ENCODE results near the gene IZUMO4.

Gene IZUMO4

DNA sequence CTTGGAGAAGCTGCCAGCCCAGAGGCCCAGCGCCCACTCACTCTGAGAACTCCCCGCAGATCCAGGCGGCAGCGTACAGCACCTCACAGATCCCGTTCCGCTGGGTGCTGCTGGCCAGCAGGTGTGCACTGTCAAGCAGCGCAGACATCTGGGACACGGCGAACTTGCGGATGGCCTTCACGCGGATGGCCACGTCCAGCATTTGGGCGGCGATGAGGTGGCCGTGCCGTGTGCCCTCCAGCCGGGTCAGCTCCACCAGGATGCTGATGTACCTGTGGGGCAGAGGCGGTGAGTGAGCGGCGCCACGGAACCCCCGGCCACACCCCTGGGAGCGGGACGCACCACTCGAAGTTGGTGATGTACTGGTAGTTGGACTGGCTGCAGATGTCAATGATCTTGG is 24.1 kb downstream of the IZUMO4 start:
- no peak overlapping the region for H3K4me3 ChIP-seq (ENCODE audit: control insufficient read depth in 1 of 7, extremely low read depth in 1 of 7, insufficient read depth in 4 of 7, low read depth in 2 of 7, low read length in 6 of 7)
- ChIA-PET CTCF (interaction anchor here (1.4 kb wide), 1 partner anchor 25 kb away, joined by 3 read pairs; no protein-coding TSS in a partner anchor), POLR2A (no interaction called here)
- H3K9me3 ChIP-seq (ENCODE audit: control extremely low read depth in 1 of 5, control insufficient read depth in 4 of 5, insufficient read depth in 2 of 5, low read depth in 1 of 5, low read length in 4 of 5) = no peaks in the 10 kb centered on the region
- no peak for DNase-seq
- no peaks in the 10 kb centered on the region for H3K27me3 ChIP-seq (replicated peaks in 2 of 5; ENCODE audit: control insufficient read depth in 4 of 5, insufficient read depth in 5 of 5, low read length in 4 of 5)
- H3K4me1 ChIP-seq (ENCODE audit: control extremely low read depth in 1 of 4, control insufficient read depth in 4 of 4, insufficient read depth in 4 of 4, low read length in 3 of 4) = no peaks in the 10 kb centered on the region
- no peak overlapping the region for H3K27ac ChIP-seq (ENCODE audit: insufficient read depth in 1 of 2, low read depth in 1 of 2, low read length in 2 of 2, poor library complexity in 1 of 2, severe bottlenecking in 2 of 2)
- 98% methylated on average over 23 of the region's 26 CpGs for WGBS (ENCODE audit: insufficient coverage)
- peaks cover 14 to 91% (median 74%) of the 10 kb centered on the region in 4 experiments for H3K36me3 ChIP-seq (ENCODE audit: control insufficient read depth in 4 of 4, insufficient read depth in 4 of 4, low read length in 3 of 4)

DNA sequence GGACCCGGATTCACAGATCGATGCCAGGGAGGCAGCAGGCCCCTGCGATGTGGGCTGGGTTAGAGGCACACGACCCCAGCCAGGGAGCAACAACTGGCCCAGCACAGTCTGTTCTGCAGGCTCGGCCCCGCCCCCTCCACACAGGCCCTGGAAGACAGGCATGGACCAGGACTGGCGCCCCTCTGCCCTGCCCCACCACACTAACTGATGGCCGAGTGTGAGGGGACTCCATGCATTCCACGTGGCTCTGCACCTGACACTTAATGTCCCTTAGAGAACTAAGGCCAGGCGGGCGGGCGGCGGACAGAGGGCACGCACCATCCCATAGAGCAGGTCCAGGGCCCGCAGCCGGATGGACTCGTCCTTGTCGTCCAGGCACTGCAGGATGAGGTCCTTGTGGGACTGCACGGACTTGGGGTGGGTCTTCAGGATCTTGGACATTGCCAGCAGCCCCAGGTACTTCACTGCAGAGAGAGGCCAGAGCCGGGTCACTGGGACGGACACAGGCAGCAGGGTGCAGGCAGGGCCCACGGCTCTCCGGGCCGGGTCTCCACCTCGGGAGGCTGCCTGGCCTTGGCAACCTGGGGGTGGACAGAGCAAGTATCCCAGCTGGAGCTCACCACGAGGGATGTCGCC is 24.8 kb downstream of the IZUMO4 start:
- 96% methylated on average over 26 of the region's 27 CpGs for WGBS (ENCODE audit: insufficient coverage)
- Histone ChIP-seq H3K4me1 (ENCODE audit: control extremely low read depth in 1 of 4, control insufficient read depth in 4 of 4, insufficient read depth in 4 of 4, low read length in 3 of 4) (no peaks in the 10 kb centered on the region), H3K27ac (ENCODE audit: insufficient read depth in 1 of 2, low read depth in 1 of 2, low read length in 2 of 2, poor library complexity in 1 of 2, severe bottlenecking in 2 of 2) (no peak overlapping the region), H3K27me3 (replicated peaks in 2 of 5; ENCODE audit: control insufficient read depth in 4 of 5, insufficient read depth in 5 of 5, low read length in 4 of 5) (no peaks in the 10 kb centered on the region), H3K4me3 (ENCODE audit: control insufficient read depth in 1 of 7, extremely low read depth in 1 of 7, insufficient read depth in 4 of 7, low read depth in 2 of 7, low read length in 6 of 7) (no peak overlapping the region), H3K9me3 (ENCODE audit: control extremely low read depth in 1 of 5, control insufficient read depth in 4 of 5, insufficient read depth in 2 of 5, low read depth in 1 of 5, low read length in 4 of 5) (no peaks in the 10 kb centered on the region), H3K36me3 (ENCODE audit: control insufficient read depth in 4 of 4, insufficient read depth in 4 of 4, low read length in 3 of 4) (peaks cover 12 to 88% (median 69%) of the 10 kb centered on the region in 4 experiments)
- no peak for DNase-seq
- CTCF ChIA-PET = interaction anchor here (0.9 to 1.4 kb wide), 3 partner anchors 19 to 176 kb away, joined by 3 read pairs; no protein-coding TSS in a partner anchor
- POLR2A ChIA-PET = interaction anchor here (0.5 kb wide), 1 partner anchor 226 kb away, joined by 4 read pairs; no protein-coding TSS in a partner anchor

DNA sequence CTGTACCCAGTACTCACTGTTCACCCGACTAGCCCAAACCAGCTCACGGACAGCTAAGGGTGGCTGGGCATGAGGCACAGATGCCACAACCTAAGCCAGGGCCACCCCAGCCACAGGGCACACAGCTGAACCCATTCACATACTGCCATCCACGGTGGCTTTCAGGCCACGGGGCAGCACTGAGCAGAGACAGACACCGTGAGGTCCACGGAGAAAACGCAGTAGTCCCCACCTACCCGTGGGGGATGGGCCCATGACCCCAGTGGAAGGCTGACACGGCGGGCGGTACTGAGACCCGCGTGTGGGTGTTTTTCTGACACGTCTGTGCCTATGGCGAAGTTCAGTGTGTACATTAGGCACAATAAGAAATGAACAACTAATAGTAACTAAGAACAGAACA is 25.5 kb downstream of the IZUMO4 start:
- Histone ChIP-seq H3K9me3 (ENCODE audit: control extremely low read depth in 1 of 5, control insufficient read depth in 4 of 5, insufficient read depth in 2 of 5, low read depth in 1 of 5, low read length in 4 of 5) (no peaks in the 10 kb centered on the region), H3K27ac (ENCODE audit: insufficient read depth in 1 of 2, low read depth in 1 of 2, low read length in 2 of 2, poor library complexity in 1 of 2, severe bottlenecking in 2 of 2) (no peak overlapping the region), H3K4me1 (ENCODE audit: control extremely low read depth in 1 of 4, control insufficient read depth in 4 of 4, insufficient read depth in 4 of 4, low read length in 3 of 4) (no peaks in the 10 kb centered on the region), H3K36me3 (ENCODE audit: control insufficient read depth in 4 of 4, insufficient read depth in 4 of 4, low read length in 3 of 4) (peaks cover 12 to 88% (median 68%) of the 10 kb centered on the region in 4 experiments), H3K4me3 (ENCODE audit: control insufficient read depth in 1 of 7, extremely low read depth in 1 of 7, insufficient read depth in 4 of 7, low read depth in 2 of 7, low read length in 6 of 7) (no peak overlapping the region), H3K27me3 (replicated peaks in 2 of 5; ENCODE audit: control insufficient read depth in 4 of 5, insufficient read depth in 5 of 5, low read length in 4 of 5) (no peaks in the 10 kb centered on the region)
- DNase-seq = no peak
- ChIA-PET POLR2A (no interaction called here), CTCF (interaction anchor here (0.9 to 1.9 kb wide), 3 partner anchors 15 to 176 kb away, joined by 3 to 4 read pairs (median 3); no protein-coding TSS in a partner anchor)
- WGBS (ENCODE audit: insufficient coverage) = 98% methylated on average over 10 of the region's 15 CpGs

DNA sequence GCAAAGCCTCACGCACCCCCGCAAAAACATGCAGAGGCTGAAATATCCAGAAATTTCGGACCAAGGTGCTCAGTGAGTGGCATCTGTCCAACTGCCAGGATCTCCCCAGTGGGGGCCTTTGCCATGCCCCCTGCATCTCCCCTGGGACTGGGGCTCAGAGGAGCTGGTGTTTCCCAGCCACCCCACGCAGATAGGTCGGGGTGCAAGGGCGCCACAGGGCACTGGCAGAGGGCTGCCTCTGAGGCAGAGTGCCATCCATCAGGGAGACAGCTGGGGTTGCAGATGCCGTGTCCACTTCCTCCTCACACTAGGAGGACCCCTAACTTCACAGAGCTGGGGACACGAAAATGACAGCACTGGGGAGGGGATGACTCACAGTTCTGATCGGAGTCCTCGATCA is 26.3 kb downstream of the IZUMO4 start:
- WGBS (ENCODE audit: insufficient coverage) = 94% methylated on average over 8 of the region's 10 CpGs
- no peaks in the 10 kb centered on the region for H3K4me1 ChIP-seq (ENCODE audit: control extremely low read depth in 1 of 4, control insufficient read depth in 4 of 4, insufficient read depth in 4 of 4, low read length in 3 of 4)
- no peaks in the 10 kb centered on the region for H3K27me3 ChIP-seq (replicated peaks in 2 of 5; ENCODE audit: control insufficient read depth in 4 of 5, insufficient read depth in 5 of 5, low read length in 4 of 5)
- no peak for DNase-seq
- POLR2A ChIA-PET = no interaction called here
- no peaks in the 10 kb centered on the region for H3K9me3 ChIP-seq (ENCODE audit: control extremely low read depth in 1 of 5, control insufficient read depth in 4 of 5, insufficient read depth in 2 of 5, low read depth in 1 of 5, low read length in 4 of 5)
- no peak overlapping the region for H3K4me3 ChIP-seq (ENCODE audit: control insufficient read depth in 1 of 7, extremely low read depth in 1 of 7, insufficient read depth in 4 of 7, low read depth in 2 of 7, low read length in 6 of 7)
- H3K36me3 ChIP-seq (ENCODE audit: control insufficient read depth in 4 of 4, insufficient read depth in 4 of 4, low read length in 3 of 4) = peaks cover 12 to 88% (median 68%) of the 10 kb centered on the region in 4 experiments
- no peak overlapping the region for H3K27ac ChIP-seq (ENCODE audit: insufficient read depth in 1 of 2, low read depth in 1 of 2, low read length in 2 of 2, poor library complexity in 1 of 2, severe bottlenecking in 2 of 2)
- CTCF ChIA-PET = interaction anchor here (1.3 to 1.9 kb wide), 2 partner anchors 14 to 177 kb away, joined by 3 to 4 read pairs; no protein-coding TSS in a partner anchor

DNA sequence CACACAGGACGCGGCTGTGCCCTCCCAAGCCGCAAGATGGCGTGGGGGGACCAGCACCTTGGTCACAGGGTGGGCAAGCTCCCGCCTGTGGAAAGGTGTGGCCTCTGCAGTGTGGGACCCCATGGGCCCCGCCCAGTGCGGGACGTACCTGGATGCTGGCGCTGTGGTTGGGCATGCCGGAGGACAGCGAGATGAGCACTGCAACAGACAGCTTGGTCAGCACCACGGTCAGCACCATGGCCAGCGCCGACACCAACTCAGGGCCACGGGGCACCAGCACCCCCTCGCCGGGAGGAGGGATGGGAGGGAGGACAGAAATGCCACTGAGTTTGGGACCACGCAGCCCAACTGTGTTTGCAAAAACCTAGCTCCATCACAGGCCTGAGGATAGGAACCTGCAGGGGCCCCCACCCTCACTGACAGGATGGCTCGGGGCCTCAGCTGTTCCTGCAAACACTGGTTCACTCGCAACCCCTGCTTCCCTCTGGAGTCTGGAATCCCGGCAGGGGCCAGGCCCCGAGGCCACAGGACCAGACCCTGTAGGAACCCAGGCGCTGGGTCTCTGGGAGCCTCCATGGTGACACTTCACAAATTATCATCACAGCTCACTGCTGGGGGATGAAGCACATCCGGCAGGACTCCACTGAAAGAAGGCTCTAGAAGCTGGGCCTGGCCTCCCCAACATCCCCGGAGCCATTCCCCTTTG is 27.1 kb downstream of the IZUMO4 start:
- CTCF ChIA-PET = interaction anchor here (1.2 to 1.9 kb wide), 2 partner anchors 9 to 14 kb away, joined by 4 read pairs; no protein-coding TSS in a partner anchor
- no peaks in the 10 kb centered on the region for H3K4me1 ChIP-seq (ENCODE audit: control extremely low read depth in 1 of 4, control insufficient read depth in 4 of 4, insufficient read depth in 4 of 4, low read length in 3 of 4)
- DNase-seq = no peak
- peaks cover 12 to 82% (median 63%) of the 10 kb centered on the region in 4 experiments for H3K36me3 ChIP-seq (ENCODE audit: control insufficient read depth in 4 of 4, insufficient read depth in 4 of 4, low read length in 3 of 4)
- no peaks in the 10 kb centered on the region for H3K27me3 ChIP-seq (replicated peaks in 2 of 5; ENCODE audit: control insufficient read depth in 4 of 5, insufficient read depth in 5 of 5, low read length in 4 of 5)
- H3K9me3 ChIP-seq (ENCODE audit: control extremely low read depth in 1 of 5, control insufficient read depth in 4 of 5, insufficient read depth in 2 of 5, low read depth in 1 of 5, low read length in 4 of 5) = no peaks in the 10 kb centered on the region
- WGBS (ENCODE audit: insufficient coverage) = 98% methylated on average over 20 of the region's 25 CpGs
- no peak overlapping the region for H3K4me3 ChIP-seq (ENCODE audit: control insufficient read depth in 1 of 7, extremely low read depth in 1 of 7, insufficient read depth in 4 of 7, low read depth in 2 of 7, low read length in 6 of 7)
- no peak overlapping the region for H3K27ac ChIP-seq (ENCODE audit: insufficient read depth in 1 of 2, low read depth in 1 of 2, low read length in 2 of 2, poor library complexity in 1 of 2, severe bottlenecking in 2 of 2)
- POLR2A ChIA-PET = no interaction called here

DNA sequence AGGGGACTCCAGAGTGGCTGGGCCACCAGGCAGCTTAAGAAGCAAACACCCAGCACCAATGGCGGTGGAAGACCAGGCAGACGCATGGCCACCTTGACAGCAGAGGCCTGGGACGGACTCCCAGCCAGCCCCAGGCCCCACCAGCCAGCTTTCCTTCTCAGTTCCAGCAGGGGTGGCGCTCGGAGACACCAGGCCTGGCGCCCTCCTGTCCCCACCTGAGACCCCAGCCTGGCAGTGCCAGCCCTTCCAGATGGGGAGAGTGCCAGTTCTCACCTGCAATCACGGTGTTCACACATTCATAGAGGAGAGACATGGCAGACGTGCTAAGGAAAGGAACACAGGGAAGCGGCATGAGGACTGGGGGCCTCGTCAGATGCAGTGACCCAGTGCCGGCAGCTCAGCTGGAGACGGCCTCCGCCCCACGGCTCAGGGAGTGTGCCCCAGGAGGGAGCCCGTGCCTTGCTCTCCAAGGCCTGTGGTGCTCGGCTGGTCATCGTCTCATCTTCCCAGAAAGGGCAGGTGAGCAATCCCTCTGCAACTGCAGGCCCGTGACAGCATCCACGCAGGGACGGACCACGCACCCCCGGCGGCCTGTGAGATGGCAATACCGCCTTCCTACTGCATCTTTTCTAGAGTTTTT is 30.3 kb downstream of the IZUMO4 start:
- peaks cover 4 to 86% (median 63%) of the 10 kb centered on the region in 4 experiments for H3K36me3 ChIP-seq (ENCODE audit: control insufficient read depth in 4 of 4, insufficient read depth in 4 of 4, low read length in 3 of 4)
- 98% methylated on average over 19 of the region's 24 CpGs for WGBS (ENCODE audit: insufficient coverage)

More for the DNA sequence above, 30.3 kb downstream of the IZUMO4 start:
- CTCF ChIA-PET = interaction anchor here (3.1 kb wide), 1 partner anchor 15 kb away, joined by 9 read pairs; no protein-coding TSS in a partner anchor
- H3K27me3 ChIP-seq (replicated peaks in 2 of 5; ENCODE audit: control insufficient read depth in 4 of 5, insufficient read depth in 5 of 5, low read length in 4 of 5) = no peaks in the 10 kb centered on the region
- H3K9me3 ChIP-seq (ENCODE audit: control extremely low read depth in 1 of 5, control insufficient read depth in 4 of 5, insufficient read depth in 2 of 5, low read depth in 1 of 5, low read length in 4 of 5) = no peaks in the 10 kb centered on the region
- no peak overlapping the region for H3K27ac ChIP-seq (ENCODE audit: insufficient read depth in 1 of 2, low read depth in 1 of 2, low read length in 2 of 2, poor library complexity in 1 of 2, severe bottlenecking in 2 of 2)
- DNase-seq = no peak
- POLR2A ChIA-PET = no interaction called here
- H3K4me1 ChIP-seq (ENCODE audit: control extremely low read depth in 1 of 4, control insufficient read depth in 4 of 4, insufficient read depth in 4 of 4, low read length in 3 of 4) = no peaks in the 10 kb centered on the region
- no peak overlapping the region for H3K4me3 ChIP-seq (ENCODE audit: control insufficient read depth in 1 of 7, extremely low read depth in 1 of 7, insufficient read depth in 4 of 7, low read depth in 2 of 7, low read length in 6 of 7)

Data from common myeloid progenitor, CD34-positive (primary cell).